GM18868 (cell line): Measurements from ENCODE around the gene TMED9.

Experiments used
- ATAC-seq: cut with Tn5 transposase; IDR thresholded peaks from one replicate; pipeline ENCODE4 v1.9.1; 2021; ENCODE audit warnings: mild to moderate bottlenecking, moderate library complexity; ENCODE audit not compliant: unreplicated experiment

Gene TMED9

GRCh38 chr5:177576169-177576568 lies 15.8 kb upstream of the TMED9 start:
- no peak for ATAC-seq

GRCh38 chr5:177578316-177578715 lies 13.7 kb upstream of the TMED9 start:
- no peak for ATAC-seq

- no peak for ATAC-seq
Observed at GRCh38 chr5:177588413-177588909, 3.5 kb upstream of the TMED9 start.

GRCh38 chr5:177590406-177590805 lies 1.6 kb upstream of the TMED9 start:
- no peak for ATAC-seq

- ATAC-seq, result no peak
Observed at GRCh38 chr5:177591690-177592009, 353 bp upstream of the TMED9 start.

GRCh38 chr5:177592905-177593304 lies 902 bp downstream of the TMED9 start:
- no peak for ATAC-seq

- ATAC-seq, result no peak
Observed at GRCh38 chr5:177593511-177593910, 1.5 kb downstream of the TMED9 start.

- no peak for ATAC-seq
Observed at GRCh38 chr5:177594071-177594470, 2.1 kb downstream of the TMED9 start.

- no peak for ATAC-seq
Observed at GRCh38 chr5:177595026-177595585, 3.1 kb downstream of the TMED9 start.

GRCh38 chr5:177595991-177596774 lies 4.2 kb downstream of the TMED9 start:
- no peak for ATAC-seq

- ATAC-seq, result no peak
Observed at GRCh38 chr5:177596775-177597238, 4.8 kb downstream of the TMED9 start.

GRCh38 chr5:177598477-177598876 lies 6.5 kb downstream of the TMED9 start:
- ATAC-seq, result no peak

- ATAC-seq, result peak; percentile 88
Observed at GRCh38 chr5:177599731-177600507, 7.9 kb downstream of the TMED9 start, which contains the start of gene B4GALT7. TSS of gene B4GALT7 (plus strand) at chr5:177600132. CDS start at chr5:177600211, 79 bp downstream.

- ATAC-seq, result no peak
Observed at GRCh38 chr5:177600508-177601018, 8.6 kb downstream of the TMED9 start.

GRCh38 chr5:177601126-177601525 lies 9.1 kb downstream of the TMED9 start:
- ATAC-seq, result no peak

GRCh38 chr5:177601577-177602457 lies 9.8 kb downstream of the TMED9 start:
- no peak for ATAC-seq

- no peak for ATAC-seq
Observed at GRCh38 chr5:177602458-177602830, 10.4 kb downstream of the TMED9 start.

GRCh38 chr5:177603631-177604030 lies 11.6 kb downstream of the TMED9 start:
- ATAC-seq, result no peak

GRCh38 chr5:177604116-177604521 lies 12.1 kb downstream of the TMED9 start:
- ATAC-seq, result no peak

- no peak for ATAC-seq
Observed at GRCh38 chr5:177604656-177605055, 12.7 kb downstream of the TMED9 start.
